K562 (cell line): ENCODE results near the gene CRLF3. TPM values are rescaled to one million over a fixed set of nuclear protein-coding genes. Genes with fewer than 3 reads are reported as not detected.

ENCODE experiments used
- ATAC-seq: fragments of 200-7000 bp; cut with Tn5 transposase; 3 replicates; pipeline ENCODE4 v1.9.1; 2020; ENCODE audit warnings: moderate library complexity
- Bru-seq: library from RNA; stranded (reverse); fragments of 400-500 nt; gene quantifications from one replicate; lab custom pipeline; 2021; lab: Mats Ljungman, UMichigan
- BruChase-seq, 2 experiments: library from RNA; stranded (reverse); fragments of 400-500 nt; gene quantifications; one replicate each; lab custom pipeline; 2021; lab: Mats Ljungman, UMichigan
- BruUV-seq: library from RNA; stranded (reverse); fragments of 400-500 nt; replicated peaks from 2 replicates; lab custom pipeline; 2021; lab: Mats Ljungman, UMichigan
- CTCF ChIA-PET: fragments of 300-600 bp; formaldehyde crosslinking; extraction: SDS; loops from one replicate; lab custom pipeline; 2021; ENCODE audit warnings: low intra/inter-chr PET ratio; lab: Yijun Ruan, JAX
- POLR2A ChIA-PET: fragments of 300-600, 350-650 bp; sonication (Branson Sonifier 250); formaldehyde crosslinking; extraction: SDS; loops from one replicate; lab custom pipeline; 2021; ENCODE audit warnings: antibody characterized with exemption, inconsistent platforms; lab: Yijun Ruan, JAX
- DNase-seq, 4 experiments: peaks; one replicate each; pipeline versions ENCODE4 v3.0.0 to v3.0.0-alpha.2; 2011 to 2018; ENCODE audit warnings: low spot score in 3 of 4, mixed read lengths in 3 of 4; ENCODE audit errors: extremely low read depth in 1 of 4
- FAIRE-seq: peaks from 2 replicates; lab custom pipeline; 2011; peaks lifted over from hg19 to GRCh38; lab: Jason Lieb, UNC
- H2AFZ ChIP-seq: 2 replicates; pipeline ENCODE4 v1.6.0; 2011; ENCODE audit warnings: low read depth, low read length, control low read depth, inconsistent platforms
- H3K27ac ChIP-seq: fragments of 200-600 bp; 3 replicates; pipeline ENCODE4 v1.8.0; 2011; ENCODE audit warnings: low read depth, mild to moderate bottlenecking, control low read depth, inconsistent platforms, low read length, moderate library complexity, mixed read lengths; ENCODE audit errors: extremely low read depth
- H3K27me3 ChIP-seq, 2 experiments: fragments of 300-600 bp in 1 of 2; 2 replicates in 1 of 2; 3 replicates in 1 of 2; pipeline versions ENCODE4 v1.6.0 to v1.8.0; 2011; ENCODE audit warnings: inconsistent platforms in 2 of 2, low read length in 2 of 2, mild to moderate bottlenecking in 1 of 2, mixed read lengths in 1 of 2, moderate library complexity in 1 of 2; ENCODE audit not compliant: control insufficient read depth in 2 of 2, insufficient read depth in 2 of 2
- H3K36me3 ChIP-seq: fragments of 300-600 bp; 3 replicates; pipeline ENCODE4 v1.8.0; 2011; ENCODE audit warnings: mild to moderate bottlenecking, low read length, inconsistent platforms; ENCODE audit not compliant: control insufficient read depth, insufficient read depth
- H3K4me1 ChIP-seq, 2 experiments: fragments of 200-600 bp in 1 of 2; replicated peaks in 1 of 2; 2 replicates in 1 of 2; 3 replicates in 1 of 2; pipeline versions ENCODE4 v1.5.1 to v1.8.0; 2011; ENCODE audit warnings: inconsistent platforms in 2 of 2, low read length in 2 of 2, mild to moderate bottlenecking in 1 of 2, mixed read lengths in 1 of 2, moderate library complexity in 1 of 2; ENCODE audit not compliant: control insufficient read depth in 2 of 2, insufficient read depth in 2 of 2
- H3K4me2 ChIP-seq: 2 replicates; pipeline ENCODE4 v1.6.1; 2011; ENCODE audit warnings: low read length, control low read depth, inconsistent platforms, mixed read lengths; ENCODE audit not compliant: insufficient read depth
- H3K4me3 ChIP-seq: fragments of 200-600 bp; sonication (generic), shearing (Covaris generic); 2 replicates; pipeline ENCODE4 v1.5.1; 2016; ENCODE audit warnings: control low read depth, inconsistent platforms
- H3K79me2 ChIP-seq: fragments of 200-600 bp; 3 replicates; pipeline ENCODE4 v1.8.0; 2011; ENCODE audit warnings: low read length, inconsistent platforms; ENCODE audit not compliant: control insufficient read depth, insufficient read depth
- H3K9ac ChIP-seq, 2 experiments: 2 replicates each; pipeline versions ENCODE4 v1.6.0 to v1.6.1; 2011; ENCODE audit warnings: low read depth in 2 of 2, low read length in 2 of 2, control low read depth in 1 of 2, inconsistent platforms in 1 of 2, mild to moderate bottlenecking in 1 of 2, mixed read lengths in 1 of 2; ENCODE audit not compliant: insufficient read depth in 1 of 2
- H3K9me1 ChIP-seq: one replicate; pipeline ENCODE4 v1.6.0; 2011; ENCODE audit warnings: inconsistent platforms, mild to moderate bottlenecking, low read length, moderate library complexity; ENCODE audit not compliant: control insufficient read depth, insufficient read depth
- H3K9me3 ChIP-seq: replicated peaks from 2 replicates; pipeline ENCODE4 v1.5.1; 2011; ENCODE audit warnings: low read depth, low read length, inconsistent platforms; ENCODE audit not compliant: control insufficient read depth, insufficient read depth
- H4K20me1 ChIP-seq: replicated peaks from 2 replicates; pipeline ENCODE4 v1.6.1; 2011; ENCODE audit warnings: low read length, inconsistent platforms, mixed read lengths; ENCODE audit not compliant: control insufficient read depth, insufficient read depth
- ASH1L ChIP-seq: fragments of 450-650 bp; IDR thresholded peaks from 2 replicates; pipeline ENCODE4 v1.6.1; 2018; ENCODE audit warnings: borderline replicate concordance, mild to moderate bottlenecking, low read depth; ENCODE audit not compliant: partially characterized antibody
- CCNT2 ChIP-seq: IDR thresholded peaks from 2 replicates; pipeline ENCODE4 v1.6.1; 2011; ENCODE audit warnings: borderline replicate concordance, low read depth, mild to moderate bottlenecking, moderate library complexity, mixed read lengths, low read length; ENCODE audit not compliant: insufficient read length; ENCODE audit errors: extremely low read depth
- EP400 ChIP-seq: fragments of 450-650 bp; IDR thresholded peaks from 2 replicates; pipeline ENCODE4 v1.6.1; 2017; ENCODE audit warnings: antibody characterized with exemption, mild to moderate bottlenecking, moderate library complexity
- HMGXB4 ChIP-seq: sonication (generic); formaldehyde crosslinking; IDR thresholded peaks from 2 replicates; pipeline ENCODE4 v1.8.1; 2023; ENCODE audit warnings: mild to moderate bottlenecking, missing genetic modification reagents
- KLF16 ChIP-seq: IDR thresholded peaks from 2 replicates; pipeline ENCODE4 v1.6.1; 2016; ENCODE audit warnings: antibody characterized with exemption
- MCM3 ChIP-seq: fragments of 450-650 bp; IDR thresholded peaks from 2 replicates; pipeline ENCODE4 v1.6.1; 2016
- TEAD2 ChIP-seq: fragments of 450-650 bp; IDR thresholded peaks from 2 replicates; pipeline ENCODE4 v1.6.1; 2016; ENCODE audit warnings: missing genetic modification characterization, control low read depth, missing compliant biosample characterization
- ZFP36 ChIP-seq: fragments of 150-350 bp; IDR thresholded peaks from 2 replicates; pipeline ENCODE4 v1.6.1; 2018; ENCODE audit warnings: low read length, low read depth; ENCODE audit not compliant: partially characterized antibody
- ZNF395 ChIP-seq: fragments of 200-800 bp; sonication (Bioruptor generic); IDR thresholded peaks from 2 replicates; pipeline ENCODE4 v1.6.1; 2017; ENCODE audit warnings: missing genetic modification characterization, missing compliant biosample characterization
- WGBS: fragments of 100-300 bp; shearing (Covaris generic); methylation state at CpG from one replicate; pipeline ENCODE4 v1.1.6; 2016; ENCODE audit warnings: low coverage, mixed read lengths; ENCODE audit not compliant: insufficient coverage; ENCODE audit errors: missing lambda C conversion rate; 5-methylcytosine and 5-hydroxymethylcytosine counted together
- in situ Hi-C: fragments of 300-500 bp; cut with MboI; formaldehyde crosslinking; loops from 4 replicates; pipeline ENCODE4 v1.15.0; 2018; ENCODE audit warnings: inconsistent platforms, mixed read lengths
- intact Hi-C: fragments of 100-400 bp; cut with micrococcal nuclease; formaldehyde crosslinking; loops from 2 replicates; pipeline ENCODE4 v1.14.2; 2022
- long read RNA-seq, 3 experiments: library from polyadenylated mRNA in 2 of 3; library from RNA in 1 of 3; unstranded in 2 of 3; stranded (forward) in 1 of 3; transcript quantifications; one replicate each; pipeline ENCODE4 v2.0.0, GENCODE V29; 2019 to 2022
- polyA minus RNA-seq, 3 experiments: library from RNA; depleted of rRNA, polyadenylated mRNA; stranded (reverse); fragments of >200 nt; gene quantifications; 2 replicates each; pipeline ENCODE4 v1.2.3, GENCODE V29; 2011
- polyA plus RNA-seq, 8 experiments: library from polyadenylated mRNA; depleted of rRNA in 4 of 8; stranded (reverse) in 5 of 8; unstranded in 3 of 8; fragments of >200 nt; fragmentation: Nextera tagmentation in 2 of 8; fragmentation: Illumina TruSeq in 1 of 8; extraction: Ambion mirVana in 2 of 8; extraction: Trizol in 1 of 8; gene quantifications; 2 replicates each; pipeline versions ENCODE4 v1.2.1 to v1.2.3, GENCODE V29; 2011 to 2014; ENCODE audit warnings: inconsistent platforms in 1 of 8, missing spikeins in 1 of 8
- total RNA-seq, 7 experiments: library from RNA; depleted of rRNA in 6 of 7; stranded (reverse); fragments of >200 nt in 6 of 7; fragmentation: Illumina TruSeq in 2 of 7; extraction: Trizol in 2 of 7; gene quantifications; 2 replicates each; pipeline versions ENCODE4 v1.2.1 to v1.2.3, GENCODE V29; 2011 to 2021; ENCODE audit warnings: low replicate concordance in 1 of 7

Gene CRLF3, protein sequence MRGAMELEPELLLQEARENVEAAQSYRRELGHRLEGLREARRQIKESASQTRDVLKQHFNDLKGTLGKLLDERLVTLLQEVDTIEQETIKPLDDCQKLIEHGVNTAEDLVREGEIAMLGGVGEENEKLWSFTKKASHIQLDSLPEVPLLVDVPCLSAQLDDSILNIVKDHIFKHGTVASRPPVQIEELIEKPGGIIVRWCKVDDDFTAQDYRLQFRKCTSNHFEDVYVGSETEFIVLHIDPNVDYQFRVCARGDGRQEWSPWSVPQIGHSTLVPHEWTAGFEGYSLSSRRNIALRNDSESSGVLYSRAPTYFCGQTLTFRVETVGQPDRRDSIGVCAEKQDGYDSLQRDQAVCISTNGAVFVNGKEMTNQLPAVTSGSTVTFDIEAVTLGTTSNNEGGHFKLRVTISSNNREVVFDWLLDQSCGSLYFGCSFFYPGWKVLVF
- 34.1 and 43.8 TPM in 2 replicates for total RNA-seq (2011; cell fraction: chromatin; rRNA removed; ENCODE audit: low replicate concordance)
- 18.8 and 19.0 TPM in 2 replicates for total RNA-seq (2011; cell fraction: nucleolus; rRNA removed)
- 31.9 and 43.9 TPM in 2 replicates for total RNA-seq (2011; cell fraction: nucleoplasm; rRNA removed)
- 26.9 and 28.8 TPM in 2 replicates for total RNA-seq (2014; rRNA removed)
- 45.2 and 47.0 TPM in 2 replicates for total RNA-seq (2014; rRNA removed; fragmentation: Illumina TruSeq; extraction: Trizol)
- total RNA-seq (2015; rRNA removed; fragmentation: Illumina TruSeq; extraction: Trizol): 29.3 and 29.8 TPM in 2 replicates
- 31.8 and 33.5 TPM in 2 replicates for total RNA-seq (2021)
- polyA plus RNA-seq (2011; rRNA removed): 28.7 and 55.9 TPM in 2 replicates
- polyA plus RNA-seq (2011; cell fraction: cytosol; rRNA removed): 18.7 and 23.8 TPM in 2 replicates
- polyA plus RNA-seq (2011; cell fraction: nucleus; rRNA removed): 9.4 and 10.4 TPM in 2 replicates
- polyA plus RNA-seq (2012): 20.2 and 22.0 TPM in 2 replicates
- polyA plus RNA-seq (2014; fragmentation: Illumina TruSeq; extraction: Trizol): 33.1 and 39.7 TPM in 2 replicates
- polyA plus RNA-seq (2014; fragmentation: Nextera tagmentation; extraction: Ambion mirVana): 10 to 100 TPM; 13.2 to 13.7 TPM
- 29.2 and 34.2 TPM in 2 replicates for polyA plus RNA-seq (2014; rRNA removed)
- polyA minus RNA-seq (2011; rRNA and poly(A)+ RNA removed): 40.6 and 62.6 TPM in 2 replicates
- polyA minus RNA-seq (2011; cell fraction: cytosol; rRNA and poly(A)+ RNA removed): 18.3 and 31.2 TPM in 2 replicates
- 5.9 and 7.4 TPM in 2 replicates for polyA minus RNA-seq (2011; cell fraction: nucleus; rRNA and poly(A)+ RNA removed)
- Bru-seq, nascent RNA: percentile 80 among the genes with signal in this experiment
- BruChase-seq, experiment 1, labeled RNA remaining after a 2-hour chase: percentile 84 among the genes with signal in this experiment
- BruChase-seq, experiment 2, labeled RNA remaining after a 6-hour chase: percentile 85 among the genes with signal in this experiment
- long read RNA-seq, experiment 1, transcript CRLF3-201 (8 exons, 2,957 nt): major isoform, 177 of 253 reads
- long read RNA-seq, experiment 1, transcript CRLF3-203 (7 exons, 1,392 nt): minor isoform, 6 of 253 reads
- long read RNA-seq, experiment 1, partial matches to known transcripts: 15 of 253 reads
- long read RNA-seq, experiment 1, other reads (novel, unspliced or antisense): 55 of 253 reads
- long read RNA-seq, experiment 2, partial matches to known transcripts: 2 of 30 reads
- long read RNA-seq, experiment 2, other reads (novel, unspliced or antisense): 28 of 30 reads
- long read RNA-seq, experiment 3, transcript CRLF3-201 (8 exons, 2,957 nt): major isoform, 28 of 42 reads
- long read RNA-seq, experiment 3, partial matches to known transcripts: 4 of 42 reads
- long read RNA-seq, experiment 3, other reads (novel, unspliced or antisense): 9 of 42 reads

GRCh38 chr17:30824356-30825145 is at the start of gene CRLF3:
TSS of gene CRLF3 (minus strand) at chr17:30824692. CDS start at chr17:30824651, 41 bp downstream.
- peak within 1 kb of the TSS; percentile 95 for H2AFZ ChIP-seq
- 3% methylated on average over 57 of the region's 75 CpGs for WGBS
- H3K36me3 ChIP-seq: peaks cover 16% of the 10 kb centered on the region; the same call in 1 of the 3 replicates
- no peaks in the 10 kb centered on the region for H3K27me3 ChIP-seq
- H4K20me1 ChIP-seq: peaks cover 6% of the 10 kb centered on the region; the same call in 1 of the 2 replicates
- no TSS peak for BruUV-seq
- H3K4me2 ChIP-seq: peak within 1 kb of the TSS; percentile 89
- POLR2A ChIA-PET: interaction anchor here (0.6 to 2.8 kb wide), 6 partner anchors 12 to 495 kb away, joined by 3 to 18 read pairs (median 4); no protein-coding TSS in a partner anchor
- H3K9me1 ChIP-seq: no peaks in the 10 kb centered on the region
- peak within 1 kb of the TSS; percentile 89 for H3K27ac ChIP-seq
- FAIRE-seq: peak; percentile 69
- in situ Hi-C loops (no loop called here), intact Hi-C loops (loop anchor here (10.0 kb wide), 2 partner anchors 90 to 520 kb away; no protein-coding TSS in a partner anchor)
- H3K4me3 ChIP-seq: peak within 1 kb of the TSS; percentile 99
- peak; percentile 93 for ATAC-seq
- H3K4me1 ChIP-seq: peaks cover 23 to 28% of the 10 kb centered on the region in 2 experiments
- H3K9me3 ChIP-seq: no peaks in the 10 kb centered on the region
- peak; percentile 93 to 96 (median 94) for DNase-seq
- CTCF ChIA-PET: interaction anchor here (0.6 to 0.7 kb wide), 2 partner anchors 96 to 895 kb away, joined by 3 to 4 read pairs; no protein-coding TSS in a partner anchor
- H3K9ac ChIP-seq: peak within 1 kb of the TSS; percentile 85 to 95
- H3K79me2 ChIP-seq: peaks cover 54% of the 10 kb centered on the region
- TF ChIP-seq ZFP36 (peak; percentile 55), KLF16 (no peak), EP400 (peak; percentile 80; the same call in 1 of the 2 replicates), MCM3 (no peak), ZNF395 (CRISPR knock-in tag) (peak; percentile 88), TEAD2 (tag) (no peak), HMGXB4 (CRISPR knock-in tag) (no peak), ASH1L (no peak), CCNT2 (peak; percentile 85)
